NCI-H2029 treated with DMSO at 0.1 percent for 48 hours (cell line): Measurements from ENCODE around the gene AKIRIN1.
"Not testable (repeated sequence)": the region's sequence is repeated elsewhere in the genome, so short reads cannot be mapped to it uniquely, and the experiment has no call there.

Experiments used
- DNase-seq: peaks from one replicate; lab custom pipeline; 2025; lab: John Stamatoyannopoulos, UW

AKIRIN1 gene

DNA sequence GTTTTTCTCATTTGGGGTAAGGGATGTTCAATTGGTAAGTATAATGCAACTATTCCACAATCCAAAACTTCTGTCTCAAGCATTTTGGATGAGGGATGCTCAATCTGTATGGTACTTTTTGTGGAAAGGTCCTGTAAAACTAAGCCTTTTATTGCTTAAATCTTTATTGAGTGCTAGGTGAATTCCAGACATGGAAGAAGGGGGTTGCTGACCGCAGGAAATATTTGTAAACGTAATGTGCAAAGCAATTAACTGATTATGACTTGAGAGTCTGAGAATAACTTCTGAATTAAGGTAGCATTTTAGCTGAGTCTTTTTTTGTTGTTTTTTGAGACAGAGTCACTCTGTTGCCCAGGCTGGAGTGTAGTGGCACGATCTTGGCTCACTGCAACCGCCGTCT, 3.1 kb downstream of the AKIRIN1 start:
- DNase-seq = no peak

DNA sequence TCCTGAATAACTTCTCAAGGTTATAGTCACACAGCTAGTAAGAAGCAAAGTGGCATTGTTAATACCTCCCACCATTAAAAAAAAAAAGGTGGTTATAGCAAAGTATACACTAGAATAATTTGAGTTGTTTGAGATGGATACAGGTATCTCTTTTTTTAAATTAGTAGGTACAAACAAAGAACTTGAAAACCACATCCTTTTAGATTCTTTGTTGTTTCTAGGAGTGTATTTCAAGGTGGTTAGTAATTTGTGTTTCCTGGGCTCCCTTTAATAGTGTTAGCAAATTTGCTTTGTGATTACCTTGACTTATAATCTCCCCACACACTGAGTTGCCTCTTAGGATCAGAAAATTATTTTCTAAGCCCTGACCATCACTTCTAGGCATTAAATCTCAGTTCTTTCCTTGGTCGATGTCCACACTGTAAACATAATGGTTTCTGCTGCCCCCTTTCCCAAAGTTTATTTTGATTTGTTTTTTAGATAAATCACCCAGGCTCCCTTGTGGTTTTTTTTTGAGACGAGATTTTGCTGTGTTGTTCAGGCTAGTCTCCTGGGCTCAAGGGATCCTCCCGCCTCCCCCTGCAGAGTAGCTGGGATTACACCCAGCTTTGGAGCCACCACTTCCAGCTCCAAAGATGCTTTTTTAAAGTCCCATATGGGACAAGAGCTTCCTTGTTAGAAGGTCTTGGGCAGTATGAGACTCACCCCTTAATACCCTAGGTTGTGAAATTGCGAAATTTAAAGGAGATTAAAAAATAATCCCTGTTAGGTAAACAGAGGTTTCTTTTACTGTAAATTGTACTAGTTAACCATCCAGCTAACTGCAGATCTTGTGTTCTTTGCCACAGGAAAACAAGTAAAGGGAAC, 6.2 kb downstream of the AKIRIN1 start:
- no peak for DNase-seq

DNA sequence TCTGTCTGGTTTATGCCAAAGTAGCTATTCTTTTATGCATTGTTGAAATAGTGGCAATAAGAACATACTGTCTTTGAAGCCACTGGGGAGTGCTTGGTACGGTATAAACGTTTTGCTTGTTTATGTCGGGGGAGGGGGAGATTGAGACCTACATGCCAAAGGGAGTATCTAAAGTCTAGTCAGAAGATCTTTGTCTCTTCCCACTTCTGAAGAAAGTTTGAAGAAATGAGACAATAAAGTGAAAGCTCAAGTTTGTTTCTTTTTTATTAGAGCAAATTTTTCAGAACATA, 6.8 kb downstream of the AKIRIN1 start:
- DNase-seq = no peak

DNA sequence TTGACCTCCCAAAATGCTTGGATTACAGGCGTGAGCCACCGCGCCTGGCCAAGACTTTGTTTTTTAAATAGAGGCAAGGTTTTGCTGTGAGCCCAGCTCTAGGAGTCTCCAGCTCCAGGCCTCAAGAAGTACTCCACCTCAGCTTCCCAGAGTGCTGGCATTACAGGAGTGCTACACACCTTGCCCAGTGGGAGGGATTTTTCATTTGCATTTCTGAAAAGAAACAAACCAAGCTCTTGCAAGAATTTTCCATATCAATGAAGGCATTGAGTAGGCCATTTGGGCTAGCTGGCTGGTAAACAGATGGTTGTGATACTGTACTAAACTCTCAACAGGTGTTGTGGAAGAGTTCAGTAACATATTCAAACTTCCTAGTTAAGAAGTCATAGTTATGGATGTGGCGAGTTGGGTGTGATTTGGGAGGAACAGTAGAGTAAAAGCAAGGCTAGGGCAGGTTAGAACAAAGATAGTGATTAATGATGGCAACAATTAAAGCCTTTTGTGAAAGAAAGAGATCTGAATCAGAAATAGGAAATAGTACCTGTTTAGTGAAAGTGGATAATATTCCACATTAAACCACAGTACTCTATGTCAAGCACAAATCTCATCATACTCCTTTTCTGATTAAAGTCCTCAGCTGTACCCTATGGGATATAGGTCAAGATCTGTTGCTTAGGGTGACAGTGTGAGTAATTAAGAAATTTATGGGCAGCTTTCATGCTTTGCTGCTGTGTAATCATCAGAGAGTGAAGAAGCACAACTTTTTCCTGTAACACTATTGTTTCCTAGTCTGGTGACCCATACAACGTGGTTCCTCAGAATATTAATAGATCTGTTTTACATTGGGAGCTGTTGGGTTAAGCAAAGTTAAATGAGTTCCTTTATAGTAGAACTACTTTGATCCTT, 10.7 kb downstream of the AKIRIN1 start:
- DNase-seq = no peak

DNA sequence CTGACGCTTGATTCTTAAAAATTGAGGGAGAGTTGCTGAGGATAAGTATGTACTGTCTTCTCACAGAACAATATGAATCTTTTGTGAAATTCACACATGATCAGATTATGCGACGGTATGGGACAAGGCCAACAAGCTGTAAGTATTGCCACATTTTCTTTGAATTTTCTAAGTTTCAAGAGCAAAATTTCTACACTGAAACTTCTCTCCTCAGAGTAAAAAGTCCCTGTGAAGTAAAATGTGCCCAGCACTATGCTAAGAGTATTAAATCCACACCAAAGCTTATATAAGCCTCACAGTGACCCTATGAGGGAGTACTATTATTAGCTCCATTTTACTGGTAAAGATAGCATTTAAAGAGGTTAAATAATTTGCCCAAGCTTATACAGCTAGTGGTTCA, 12.2 kb downstream of the AKIRIN1 start:
- no peak for DNase-seq

DNA sequence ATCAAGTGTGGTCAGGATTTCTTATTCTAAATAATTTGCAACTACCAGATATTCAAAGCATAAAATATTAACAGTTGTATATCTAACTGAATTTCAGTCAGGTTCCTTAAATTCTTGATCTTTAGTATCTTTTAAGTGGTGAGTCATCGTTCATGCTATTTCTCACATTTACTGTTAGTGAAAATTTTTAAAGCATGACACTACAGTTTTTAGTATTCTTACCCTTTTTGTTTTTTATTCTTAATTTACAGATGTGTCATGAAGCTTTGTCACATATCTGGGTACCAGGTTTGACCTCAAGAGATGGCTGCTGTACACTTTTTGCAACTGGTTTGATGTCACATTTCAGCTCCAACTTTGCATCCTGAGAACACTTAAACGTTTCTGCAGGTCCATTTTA, 12.7 kb downstream of the AKIRIN1 start:
- no peak for DNase-seq

DNA sequence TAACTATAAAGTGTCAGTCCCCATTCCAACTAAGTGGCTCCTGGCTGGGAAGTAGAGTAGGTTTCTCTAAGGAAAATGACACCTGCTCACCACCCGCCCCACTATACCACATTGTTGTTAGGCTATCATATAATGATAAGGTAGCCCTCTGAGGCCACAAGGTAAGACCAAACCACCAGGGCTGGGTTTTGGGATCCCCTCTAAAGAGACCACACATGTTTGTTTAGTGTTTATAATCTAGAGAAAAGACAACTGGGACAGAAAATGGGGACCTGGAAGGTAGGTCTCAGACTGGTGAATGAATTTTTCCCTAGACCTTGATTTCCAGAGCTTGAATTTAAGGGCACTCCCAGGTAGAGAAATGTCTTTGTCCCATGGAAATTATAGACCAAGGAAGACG, 15.2 kb downstream of the AKIRIN1 start:
- no peak for DNase-seq

DNA sequence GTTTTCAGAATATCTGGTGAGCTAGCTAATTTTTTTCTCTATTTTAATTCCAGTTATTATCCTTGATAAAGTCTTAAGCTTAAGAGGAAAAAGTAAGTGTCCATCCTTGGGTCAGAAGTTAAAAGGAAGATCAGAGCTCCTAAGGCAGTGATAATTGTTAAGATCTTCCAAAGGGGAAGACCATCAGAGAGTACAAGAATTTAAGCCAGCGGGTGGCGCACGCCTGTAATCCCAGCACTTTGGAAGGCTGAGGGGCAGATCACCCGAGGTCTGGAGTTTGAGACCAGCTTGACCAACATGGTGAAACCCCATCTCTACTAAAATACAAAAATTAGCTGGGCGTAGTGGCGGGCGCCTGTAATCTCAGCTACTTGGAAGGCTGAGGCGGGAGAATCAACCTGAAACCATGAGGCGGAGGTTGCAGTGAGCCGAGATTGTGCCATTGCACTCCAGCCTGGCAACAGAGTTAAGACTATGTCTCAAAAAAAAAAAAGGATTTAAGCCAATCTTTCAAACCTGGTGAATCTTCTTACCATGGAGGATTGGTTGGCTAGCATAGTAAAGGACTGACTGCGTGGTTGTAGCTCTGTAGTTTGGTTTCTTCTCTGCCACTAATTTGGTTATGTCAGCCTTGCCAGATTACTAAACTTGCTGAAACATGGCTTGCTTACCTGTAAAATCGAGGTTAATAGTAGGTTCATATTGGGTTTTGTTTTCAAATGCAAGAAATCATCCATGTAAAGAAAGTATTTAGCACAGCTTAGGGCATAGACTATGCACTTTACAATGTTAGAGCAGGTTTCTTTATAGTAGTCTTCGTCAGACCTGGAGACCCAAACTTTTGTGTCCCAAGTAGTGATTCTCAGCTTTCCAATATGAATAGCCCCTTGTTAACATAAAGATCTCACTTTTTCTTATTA, 15.9 kb downstream of the AKIRIN1 start:
- no peak for DNase-seq

DNA sequence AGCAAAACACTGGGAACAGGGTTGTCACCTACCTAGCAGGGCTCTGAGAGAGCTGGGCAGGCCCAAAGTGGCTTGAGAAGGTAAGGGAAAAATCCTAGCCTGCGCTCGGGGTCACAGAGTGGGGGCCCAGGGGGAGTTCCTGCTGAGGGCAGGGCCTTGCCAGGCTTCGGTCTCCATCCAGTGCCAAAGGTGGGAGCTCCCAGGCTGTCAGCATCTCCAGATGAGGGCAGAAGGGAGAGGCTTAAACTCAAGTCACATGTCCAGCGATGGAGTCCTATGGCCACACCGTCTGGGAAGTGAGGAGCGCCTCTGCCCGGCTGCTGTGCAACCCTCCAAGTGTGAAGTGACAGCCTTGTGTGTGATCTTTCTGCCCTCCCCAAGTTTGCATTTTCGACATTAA, 23.9 kb downstream of the AKIRIN1 start:
- DNase-seq = not testable (repeated sequence)

DNA sequence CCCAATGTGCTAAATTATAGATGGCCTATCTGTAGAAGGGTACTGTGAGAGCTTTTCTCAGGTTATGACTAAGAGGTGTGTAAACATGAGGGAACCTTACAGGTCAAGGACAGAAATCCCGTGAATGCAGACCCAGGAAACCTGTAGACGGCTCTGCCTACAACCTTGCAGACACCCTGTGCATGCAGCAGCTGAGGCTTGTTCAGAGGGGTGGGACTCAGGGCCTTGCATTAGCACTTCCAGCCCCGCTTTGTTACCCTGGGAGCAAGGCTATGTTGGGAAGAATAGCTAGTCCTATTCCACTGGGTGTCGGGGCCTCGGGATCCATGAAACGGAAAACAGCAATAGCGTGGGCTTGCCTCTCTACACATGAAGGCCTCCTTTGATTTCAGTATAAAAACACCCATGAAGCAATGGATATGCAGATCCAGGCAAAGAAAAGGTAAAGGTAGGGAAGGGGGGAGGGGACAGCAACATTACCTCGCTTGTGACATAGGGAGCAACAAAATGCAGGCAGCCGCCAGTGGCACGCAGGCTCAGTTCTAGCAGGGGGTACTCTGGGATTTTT, 25.6 kb downstream of the AKIRIN1 start:
- DNase-seq = no peak

DNA sequence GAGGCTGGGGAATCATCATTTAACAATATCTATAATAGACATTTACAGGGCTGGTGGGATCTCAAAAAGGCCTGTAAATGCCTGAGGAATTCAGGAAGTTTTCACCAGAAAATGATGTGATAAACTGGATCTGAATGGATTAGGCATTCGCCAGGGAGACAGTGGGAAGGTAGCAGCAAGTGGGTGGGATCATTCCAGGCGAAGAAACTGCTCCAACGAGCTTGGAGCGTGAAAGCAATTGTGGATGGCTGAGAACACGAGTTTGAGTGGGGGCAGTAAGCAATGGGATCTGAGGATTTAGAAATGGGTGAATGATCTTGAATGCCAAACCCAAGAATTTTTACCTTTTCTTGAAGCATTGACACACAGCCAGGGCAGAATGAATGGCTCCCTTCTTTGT, 26.2 kb downstream of the AKIRIN1 start:
- no peak for DNase-seq

DNA sequence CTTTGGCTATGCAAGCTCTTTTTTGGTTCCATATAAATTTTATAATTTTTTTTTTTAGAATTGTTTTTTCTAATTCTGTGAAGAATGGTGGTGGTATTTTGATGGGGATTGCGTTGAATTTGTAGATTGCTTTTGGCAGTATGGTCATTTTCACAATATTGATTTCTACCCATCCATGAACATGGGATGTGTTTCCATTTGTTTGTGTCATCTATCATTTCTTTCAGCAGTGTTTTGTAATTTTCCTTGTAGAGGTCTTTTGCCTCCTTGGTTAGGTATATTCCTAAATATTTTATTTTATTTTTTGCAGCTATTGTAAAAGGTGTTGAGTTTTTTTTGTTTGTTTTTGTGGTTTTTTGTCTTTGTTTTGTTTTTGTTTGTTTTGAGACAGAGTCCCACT, 29.4 kb downstream of the AKIRIN1 start:
- DNase-seq = not testable (repeated sequence)

DNA sequence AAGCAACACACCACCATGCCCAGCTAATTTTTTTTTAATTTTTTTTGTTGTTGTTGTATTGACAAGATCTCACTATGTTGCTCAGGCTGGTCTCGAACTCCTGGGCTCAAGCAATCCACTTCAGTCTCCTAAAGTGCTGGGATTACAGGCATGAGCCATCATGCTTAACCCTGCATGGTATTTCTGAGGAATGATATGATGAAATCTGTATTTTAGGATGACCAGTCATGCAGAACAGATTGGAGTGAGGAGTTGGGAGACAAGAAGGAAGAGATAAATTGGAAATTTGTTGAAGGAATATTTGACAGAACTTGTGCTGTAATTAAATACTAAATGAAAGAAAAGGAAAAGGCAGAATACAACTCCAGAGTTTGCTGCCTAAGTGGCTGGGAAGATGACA, 30.4 kb downstream of the AKIRIN1 start:
- no peak for DNase-seq

DNA sequence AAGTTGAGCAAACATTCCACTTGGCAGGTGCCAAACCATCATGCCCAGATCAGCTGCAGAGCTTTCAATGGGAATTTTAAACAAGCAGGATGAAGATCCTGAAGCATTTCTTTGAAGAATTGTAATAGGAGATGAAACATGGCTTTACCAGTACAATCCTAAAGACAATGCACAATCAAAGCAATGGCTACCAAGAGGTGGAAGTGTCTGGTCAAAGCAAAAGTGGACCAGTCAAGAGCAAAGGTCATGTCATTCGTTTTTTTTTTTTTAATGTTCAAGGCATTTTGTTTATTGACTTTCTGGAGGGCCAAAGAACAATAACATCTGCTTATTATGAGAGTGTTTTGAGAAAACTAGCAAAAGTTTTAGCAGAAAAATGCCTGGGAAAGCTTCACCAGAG, 32.1 kb downstream of the AKIRIN1 start:
- no peak for DNase-seq

DNA sequence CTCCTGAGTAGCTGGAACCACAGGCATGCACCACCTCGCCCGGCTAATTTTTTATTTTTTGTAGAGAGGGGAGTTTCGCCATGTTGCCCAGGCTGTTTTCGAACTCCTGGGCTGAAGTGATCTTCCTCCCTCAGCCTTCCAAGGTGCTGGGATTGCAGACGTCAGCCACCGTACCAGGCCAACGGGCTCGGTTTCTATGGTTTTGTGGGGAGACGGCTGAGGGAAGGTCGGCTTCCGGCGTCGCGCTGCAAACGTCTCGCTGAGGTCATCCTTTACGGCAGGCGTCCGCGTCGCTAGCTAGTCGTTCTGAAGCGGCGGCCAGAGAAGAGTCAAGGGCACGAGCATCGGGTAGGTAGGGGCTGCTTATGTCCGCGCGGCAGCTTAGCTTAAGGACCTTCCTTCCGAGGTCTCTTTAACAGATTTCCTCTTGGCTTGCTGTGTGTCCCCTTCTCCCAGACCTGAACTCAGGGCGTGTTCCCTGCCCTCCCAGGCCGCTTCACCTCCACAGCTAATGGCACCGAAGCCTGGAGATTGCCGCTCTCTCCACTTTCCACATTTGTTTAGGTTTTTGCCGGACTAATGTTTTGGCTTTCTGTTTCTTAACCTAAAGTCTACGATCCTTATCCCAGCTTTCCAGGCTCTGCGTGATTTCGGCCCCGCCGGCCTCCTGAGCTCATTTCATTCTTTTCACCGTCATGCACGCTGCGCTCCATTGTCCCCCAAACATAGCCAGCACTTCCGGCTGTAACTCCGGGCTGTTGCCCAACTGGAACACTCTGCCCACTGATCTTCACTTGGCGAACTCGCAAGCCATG, 35.2 kb downstream of the AKIRIN1 start, which contains the start of gene NDUFS5:
Gene NDUFS5 (plus strand): TSS at position 300 of the 815 bp plus-strand sequence. CDS start 2,375 bp downstream, outside the sequence.
- peak; percentile 100 for DNase-seq

DNA sequence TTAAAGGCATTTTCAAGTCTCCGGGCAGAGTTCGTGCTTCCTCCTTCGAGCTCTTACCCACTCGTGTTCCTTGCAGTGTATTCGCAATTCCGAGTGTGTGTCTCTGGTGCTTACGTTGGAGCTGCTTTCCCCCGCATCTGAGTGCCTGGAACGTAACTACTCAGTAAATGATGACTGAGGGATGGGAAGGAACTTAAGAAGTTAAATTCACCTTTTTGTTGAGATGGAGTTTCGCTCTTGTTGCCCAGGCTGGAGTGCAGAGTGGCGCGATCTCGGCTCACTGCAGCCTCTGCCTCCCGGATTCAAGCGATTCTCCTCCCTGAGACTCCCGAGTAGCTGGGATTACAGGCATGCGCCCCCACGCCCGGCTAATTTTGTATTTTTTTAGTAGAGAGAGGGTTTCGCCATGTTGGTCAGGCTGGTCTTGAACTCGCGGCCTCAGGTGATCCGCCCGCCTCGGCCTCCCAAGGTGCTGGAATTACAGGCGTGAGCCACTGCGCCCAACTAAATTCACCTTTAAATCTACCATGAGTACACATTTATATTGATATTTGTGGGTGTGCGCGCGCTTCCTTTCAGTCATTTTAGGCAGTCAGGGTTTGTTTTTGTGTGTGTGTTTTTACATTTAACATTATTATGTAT, 35.9 kb downstream of the AKIRIN1 start:
- no peak for DNase-seq

DNA sequence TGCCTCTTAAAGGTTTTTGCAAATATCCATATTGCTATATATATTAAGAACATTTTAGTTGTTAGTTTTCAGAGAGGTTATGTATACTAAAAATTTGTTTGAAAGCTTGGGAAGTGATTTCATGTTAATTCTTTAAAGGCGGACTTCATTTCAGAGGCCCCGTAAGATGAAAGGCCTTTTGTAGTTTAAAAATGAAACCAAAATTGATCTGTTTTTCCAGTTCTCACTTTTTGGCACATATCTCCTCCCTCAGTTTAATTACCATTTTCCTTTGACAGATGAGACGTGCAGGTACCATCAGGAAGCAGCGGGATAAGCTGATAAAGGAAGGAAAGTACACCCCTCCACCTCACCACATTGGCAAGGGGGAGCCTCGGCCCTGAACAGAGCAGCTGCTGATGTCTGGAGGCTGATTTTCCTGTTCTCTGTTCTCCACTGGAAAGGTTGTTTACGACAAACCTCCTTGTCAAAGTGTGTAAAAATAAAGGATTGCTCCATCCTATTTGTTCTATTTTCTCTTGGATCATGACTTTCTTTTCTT, 43.1 kb downstream of the AKIRIN1 start:
- no peak for DNase-seq

DNA sequence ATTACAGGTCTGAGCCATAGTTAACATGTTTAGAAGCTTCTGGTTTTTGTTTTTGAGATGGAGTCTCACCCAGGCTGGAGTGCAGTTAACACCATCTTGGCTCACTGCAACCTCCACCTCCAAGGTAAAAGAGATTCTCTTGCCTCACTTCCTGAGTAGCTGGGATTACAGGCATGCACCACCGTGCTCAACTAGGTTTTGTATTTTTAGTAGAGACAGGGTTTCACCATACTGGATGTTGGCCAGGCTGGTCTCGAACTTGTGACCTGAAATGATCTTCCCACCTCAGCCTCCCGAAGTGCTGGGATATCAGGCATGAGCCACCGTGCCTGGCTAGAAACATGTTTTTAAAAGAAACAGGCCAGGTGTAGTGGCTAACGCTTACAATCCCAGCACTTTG, 45.6 kb downstream of the AKIRIN1 start:
- DNase-seq = no peak

DNA sequence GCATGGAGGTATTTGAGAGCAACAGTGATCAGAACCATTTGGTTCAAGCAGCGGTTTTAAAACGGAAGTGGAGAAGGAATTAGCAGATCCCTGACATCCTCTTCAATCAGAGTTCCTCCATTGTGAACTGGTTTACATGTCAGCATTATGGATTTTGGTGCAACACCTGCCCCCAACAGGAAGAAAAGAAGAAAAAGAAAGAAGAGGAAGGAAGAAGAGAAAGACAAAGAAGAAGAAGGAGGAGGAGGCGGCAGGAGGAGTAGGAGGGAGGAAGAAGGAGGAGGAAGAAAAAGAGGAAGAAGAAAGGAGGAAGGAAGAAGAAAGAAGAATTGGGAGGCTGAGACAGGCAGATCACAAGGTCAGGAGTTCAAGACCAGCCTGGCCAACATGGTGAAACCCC, 52.4 kb downstream of the AKIRIN1 start:
- DNase-seq = no peak

DNA sequence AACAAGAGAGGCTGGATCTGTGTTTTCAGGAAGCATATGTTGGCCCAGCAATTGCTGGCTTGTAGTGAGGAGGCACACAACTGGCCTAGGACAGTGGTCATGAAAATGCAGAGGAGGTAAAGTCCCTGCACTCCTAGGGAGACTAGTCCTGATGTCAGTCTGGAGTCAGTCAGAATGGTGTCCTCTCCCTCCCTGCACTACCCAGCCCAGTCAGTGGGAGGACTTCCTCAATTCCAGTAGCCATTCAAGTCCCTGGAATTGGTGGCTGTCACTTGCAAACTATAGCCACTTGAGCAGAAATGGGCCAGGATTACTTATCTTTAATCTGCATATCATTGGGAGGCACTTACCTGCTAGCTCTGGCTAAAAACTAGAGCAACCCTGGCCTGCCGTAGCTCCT, 53.7 kb downstream of the AKIRIN1 start:
- DNase-seq = no peak
